ENCODE data around the gene CCR8.
"Not testable (repeated sequence)": the region's sequence is repeated elsewhere in the genome, so short reads cannot be mapped to it uniquely, and the experiment has no call there.

Gene CCR8

DNA sequence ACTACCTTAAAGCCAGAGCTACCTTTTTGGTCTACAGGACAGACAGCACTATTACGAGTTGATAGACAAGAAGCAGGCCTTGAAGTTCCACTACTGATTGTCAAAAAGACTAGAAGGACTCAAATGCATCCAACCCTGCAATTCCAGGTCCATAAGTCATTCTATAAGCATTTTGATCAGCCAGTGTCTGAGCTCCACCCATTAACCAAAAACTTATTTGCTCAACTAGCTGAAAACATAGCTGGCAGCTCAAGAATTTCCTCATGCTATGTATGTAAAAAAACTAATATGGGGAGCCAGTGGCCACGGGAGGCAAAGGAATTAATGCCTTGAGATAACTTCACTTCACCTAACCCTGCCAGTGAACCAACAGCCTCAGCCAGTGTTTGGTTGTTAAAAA is 21.6 kb downstream of the CCR8 start:
- not testable (repeated sequence) for DNase-seq

- not testable (repeated sequence) for DNase-seq
Measured at GRCh38 chr3:39353168-39353927, 23.8 kb downstream of the CCR8 start.

DNA sequence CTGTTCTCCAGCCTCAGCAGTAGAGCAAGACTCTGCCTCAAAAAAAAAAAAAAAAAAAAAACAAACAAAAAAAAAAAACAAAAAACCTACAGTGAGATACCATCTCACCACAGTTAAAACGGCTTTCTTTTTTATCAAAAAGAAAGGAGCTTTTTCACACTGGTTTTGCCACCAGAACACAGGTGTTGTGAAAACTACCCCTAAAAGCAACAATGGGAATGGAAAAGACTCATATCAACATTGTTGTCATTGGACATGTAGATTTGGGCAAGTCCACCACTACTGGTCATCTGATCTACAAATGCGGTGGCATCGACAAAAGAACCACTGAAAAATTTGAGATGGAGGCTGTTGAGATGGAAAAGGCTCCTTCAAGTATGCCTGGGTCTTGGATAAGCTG is 28.8 kb downstream of the CCR8 start:
- no peak for DNase-seq

DNA sequence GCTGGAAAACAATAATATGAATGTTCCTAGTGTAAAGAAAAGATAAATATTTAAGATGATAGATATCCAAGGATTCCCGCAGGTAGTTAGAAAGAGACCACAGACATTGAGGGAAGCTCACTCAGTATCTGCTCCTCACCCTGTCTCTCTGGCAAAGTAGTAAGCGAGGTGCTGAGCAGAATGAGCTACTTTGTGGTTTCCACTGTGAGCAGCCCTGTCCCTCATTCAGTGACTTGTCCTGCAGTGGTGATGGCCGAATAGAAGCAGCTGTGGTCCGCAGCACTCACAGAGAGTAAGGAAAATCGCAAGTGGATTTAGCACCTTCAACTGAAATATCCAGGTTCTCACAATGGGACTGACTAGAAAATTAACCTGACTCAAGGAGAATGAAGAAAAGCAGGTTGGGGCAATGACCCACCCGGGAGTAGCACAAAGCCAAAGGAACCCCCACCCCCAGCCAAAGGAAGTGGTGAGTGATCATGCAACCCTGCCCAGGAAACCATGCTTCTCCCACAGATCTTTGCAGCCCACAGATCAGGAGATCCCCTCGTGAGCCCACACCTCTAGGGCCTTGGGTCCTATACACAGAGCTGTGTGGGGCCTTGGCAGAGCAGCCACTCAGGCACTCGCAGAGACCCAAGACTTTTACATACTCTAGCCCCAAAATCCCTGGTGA is 31.9 kb downstream of the CCR8 start:
- no peak for DNase-seq

- no peak for DNase-seq
Measured at GRCh38 chr3:39362192-39362591, 32.7 kb downstream of the CCR8 start.

DNA sequence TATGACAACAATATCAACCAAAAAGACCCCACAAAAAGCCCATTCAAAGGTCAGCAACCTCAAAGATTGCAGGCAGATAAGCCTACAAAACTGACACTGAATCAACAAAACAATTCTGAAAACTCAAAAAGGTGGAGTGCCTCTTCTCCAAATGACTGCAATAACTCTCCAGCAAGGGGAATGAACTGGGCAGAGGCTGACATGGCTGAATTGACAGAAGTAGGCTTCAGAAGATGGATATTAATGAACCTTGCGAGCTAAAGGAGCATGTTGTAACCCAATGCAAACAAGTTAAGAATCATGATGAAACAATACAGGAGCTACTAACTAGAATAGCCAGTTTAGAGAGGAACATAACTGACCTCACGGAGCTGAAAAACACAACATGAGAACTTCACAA is 33.3 kb downstream of the CCR8 start:
- DNase-seq: no peak

GRCh38 chr3:39370450-39370849 is 40.9 kb downstream of the CCR8 start:
- not testable (repeated sequence) for DNase-seq

DNA sequence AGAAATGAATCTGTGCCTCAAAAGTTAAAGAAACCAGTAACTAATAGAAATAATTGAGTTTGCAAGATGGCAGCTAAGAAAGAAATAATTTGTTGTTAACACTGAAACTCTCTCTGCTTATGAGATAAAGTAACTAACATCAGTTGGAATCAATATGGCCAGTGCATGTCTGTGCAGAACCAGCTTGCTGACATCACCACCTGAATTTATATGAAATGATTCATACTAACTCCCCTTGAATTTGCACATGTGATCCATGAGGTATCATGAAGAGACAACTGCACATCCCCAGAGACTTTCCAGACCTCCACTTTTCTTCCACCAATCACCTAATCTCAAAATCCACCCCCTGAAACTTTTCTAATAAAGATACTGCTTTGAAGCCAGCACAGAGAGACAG is 43.3 kb downstream of the CCR8 start:
- DNase-seq: no peak

GRCh38 chr3:39376959-39377634 is 47.6 kb downstream of the CCR8 start:
- DNase-seq: no peak

- DNase-seq: no peak
Measured at GRCh38 chr3:39378088-39378487, 48.6 kb downstream of the CCR8 start.

DNA sequence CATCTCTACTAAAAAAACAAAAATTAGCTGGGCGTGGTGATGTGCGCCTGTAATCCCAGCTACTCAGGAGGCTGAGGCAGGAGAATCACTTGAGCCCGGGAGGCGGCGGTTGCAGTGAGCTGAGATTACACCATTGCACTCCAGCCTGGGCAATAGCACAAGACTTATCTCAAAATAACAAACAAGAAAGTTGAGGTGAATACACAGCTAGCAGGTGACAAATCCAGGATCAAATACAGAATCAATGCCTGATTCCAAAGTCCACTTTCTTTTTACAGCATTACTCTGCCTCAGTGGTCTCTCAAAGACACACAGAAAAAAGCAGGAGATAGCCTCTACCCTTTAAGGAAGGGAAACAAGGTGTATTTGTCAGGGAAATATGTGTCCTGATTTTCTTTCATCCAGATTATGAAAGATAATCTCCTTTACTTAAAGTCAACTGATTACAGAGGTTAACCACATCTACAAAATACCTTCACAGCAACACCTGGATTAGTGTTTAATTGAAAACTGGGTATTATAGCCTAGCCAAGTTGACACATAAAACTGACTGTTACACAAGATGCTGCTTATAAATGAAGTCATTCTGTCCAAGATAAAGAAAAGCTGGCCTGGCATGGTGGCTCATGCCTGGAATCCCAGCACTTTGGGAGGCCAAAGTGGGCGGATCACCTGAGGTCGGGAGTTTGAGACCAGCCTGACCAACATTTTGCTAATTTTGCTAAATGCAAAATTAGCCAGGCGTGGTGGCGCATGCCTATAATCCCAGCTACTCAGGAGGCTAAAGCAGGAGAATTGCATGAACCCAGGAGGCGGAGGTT is 49.7 kb downstream of the CCR8 start:
- DNase-seq: no peak

GRCh38 chr3:39379778-39380155 is 50.3 kb downstream of the CCR8 start:
- no peak for DNase-seq

GRCh38 chr3:39381432-39381831 is 51.9 kb downstream of the CCR8 start:
- no peak for DNase-seq
